Spinal cord (tissue), 10 donors: ENCODE results near the gene DPY30. TPM values are rescaled to one million over a fixed set of nuclear protein-coding genes. Genes with fewer than 3 reads are reported as not detected.

ENCODE experiments used
- DNase-seq, 6 donors: peaks; one replicate each; pipeline versions ENCODE4 v3.0.0 to v3.0.0-alpha.2; 2013 to 2015; ENCODE audit warnings: low spot score in 6 of 6, low read depth in 4 of 6
- H3K27ac ChIP-seq: one replicate; pipeline ENCODE4 v1.5.1; 2013; ENCODE audit warnings: low read depth, low read length, control low read depth
- H3K27me3 ChIP-seq: one replicate; pipeline ENCODE4 v1.6.1; 2013; ENCODE audit warnings: low read length; ENCODE audit not compliant: control insufficient read depth, insufficient read depth
- H3K36me3 ChIP-seq: one replicate; pipeline ENCODE4 v1.6.1; 2013; ENCODE audit warnings: low read length; ENCODE audit not compliant: control insufficient read depth, insufficient read depth
- H3K4me1 ChIP-seq: one replicate; pipeline ENCODE4 v1.6.1; 2013; ENCODE audit warnings: low read length; ENCODE audit not compliant: control insufficient read depth, insufficient read depth
- H3K4me3 ChIP-seq: one replicate; pipeline ENCODE4 v1.5.1; 2013; ENCODE audit warnings: low read depth, low read length, control low read depth
- H3K9me3 ChIP-seq: one replicate; pipeline ENCODE4 v1.6.1; 2013; ENCODE audit warnings: low read length; ENCODE audit not compliant: control insufficient read depth, insufficient read depth
- WGBS: methylation state at CpG from one replicate; pipeline ENCODE4 v1.1.5; 2013; ENCODE audit warnings: missing lambda C conversion rate; ENCODE audit not compliant: insufficient coverage; 5-methylcytosine and 5-hydroxymethylcytosine counted together
- long read RNA-seq, 4 donors: transcript quantifications; one replicate each; lab custom pipeline, GENCODE V29; 2026
- polyA plus RNA-seq, 2 donors: library from polyadenylated mRNA; unstranded; fragments of 120-200 nt; gene quantifications; one replicate each; pipeline ENCODE4 v1.2.1, GENCODE V29; 2013; ENCODE audit not compliant: insufficient read length in 2 of 2
- total RNA-seq, 2 donors: library from RNA; depleted of rRNA in 1 of 2; stranded (reverse); fragments of 120-200 nt in 1 of 2; fragments of >200 nt in 1 of 2; gene quantifications; one replicate each; pipeline versions ENCODE4 v1.2.3 to v1.2.4, GENCODE V29; 2013 to 2014
- donor health status: healthy.

Gene DPY30
- total RNA-seq (10 to 100 TPM; 58.3 to 81.1 TPM), polyA plus RNA-seq (100 to 1,000 TPM in 1 of 2 donors, 10 to 100 TPM in 1; 90.7 to 103 TPM)
- long read RNA-seq, donor 1, transcript DPY30-201 (5 exons, 631 nt) = minor isoform, 6 of 177 reads
- long read RNA-seq, donor 1, transcript DPY30-202 (5 exons, 708 nt) = major isoform, 141 of 177 reads
- long read RNA-seq, donor 1, partial matches to known transcripts = 25 of 177 reads
- long read RNA-seq, donor 1, other reads (novel, unspliced or antisense) = 0 of 177 reads
- long read RNA-seq, donor 2, transcript DPY30-202 (5 exons, 708 nt) = major isoform, 35 of 36 reads
- long read RNA-seq, donor 2, partial matches to known transcripts = 0 of 36 reads
- long read RNA-seq, donor 2, other reads (novel, unspliced or antisense) = 0 of 36 reads
- long read RNA-seq, donor 3, transcript DPY30-202 (5 exons, 708 nt) = major isoform, 46 of 54 reads
- long read RNA-seq, donor 3, partial matches to known transcripts = 6 of 54 reads
- long read RNA-seq, donor 3, other reads (novel, unspliced or antisense) = 0 of 54 reads
- long read RNA-seq, donor 4, transcript DPY30-201 (5 exons, 631 nt) = minor isoform, 10 of 183 reads
- long read RNA-seq, donor 4, transcript DPY30-203 (6 exons, 523 nt) = minor isoform, 8 of 183 reads
- long read RNA-seq, donor 4, transcript DPY30-202 (5 exons, 708 nt) = major isoform, 138 of 183 reads
- long read RNA-seq, donor 4, partial matches to known transcripts = 26 of 183 reads
- long read RNA-seq, donor 4, other reads (novel, unspliced or antisense) = 0 of 183 reads

DNA sequence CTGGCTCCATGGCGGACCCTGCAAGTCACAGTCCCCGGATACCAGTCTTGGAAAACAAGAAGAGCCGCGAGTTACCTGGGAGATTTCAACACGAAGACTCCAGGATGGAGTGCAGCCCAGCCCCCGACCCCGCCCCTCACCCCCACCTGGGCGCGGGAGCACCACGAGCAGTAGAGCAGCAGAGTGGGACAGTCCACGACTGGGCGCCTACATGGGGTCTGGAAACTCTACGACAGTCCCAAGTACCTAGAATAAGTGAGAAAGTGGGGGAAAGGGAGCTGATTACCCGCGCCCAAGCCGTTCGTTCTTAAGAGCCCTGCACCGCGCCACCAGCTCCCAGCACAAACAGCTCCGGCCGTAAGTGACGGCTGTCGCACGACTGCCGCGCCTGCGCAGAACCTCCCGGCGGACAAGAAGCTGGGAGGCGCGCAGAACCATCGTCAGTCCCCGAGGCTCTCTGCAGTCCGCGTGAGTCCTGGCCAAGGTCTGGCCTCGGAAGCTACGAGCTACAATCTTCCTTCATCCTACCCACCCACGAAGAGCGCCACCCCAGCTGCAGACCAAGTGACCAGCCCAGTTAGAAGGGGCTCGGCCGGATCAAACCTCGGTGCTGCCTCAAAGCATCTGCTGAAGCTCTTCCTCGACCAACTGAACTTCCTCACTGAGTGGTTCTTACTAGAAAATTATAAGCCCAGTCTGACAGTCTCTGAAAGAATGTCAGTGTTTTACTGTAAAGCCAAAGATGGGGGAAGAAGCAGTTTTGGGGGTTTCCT, at the start of gene DPY30:
Gene DPY30 (minus strand): TSS at position 359 of the 773 bp plus-strand sequence. CDS start 349 bp downstream, at position 10.
- Histone ChIP-seq H3K36me3 (peaks cover 20% of the 10 kb centered on the region), H3K4me1 (peaks cover 13% of the 10 kb centered on the region), H3K9me3 (no peaks in the 10 kb centered on the region), H3K4me3 (peak within 1 kb of the TSS; percentile 85), H3K27ac (peak within 1 kb of the TSS; percentile 95), H3K27me3 (no peaks in the 10 kb centered on the region)
- under 1% methylated on average over 34 of the region's 43 CpGs for WGBS
- peak; percentile 83 to 98 (median 88) for DNase-seq

DNA sequence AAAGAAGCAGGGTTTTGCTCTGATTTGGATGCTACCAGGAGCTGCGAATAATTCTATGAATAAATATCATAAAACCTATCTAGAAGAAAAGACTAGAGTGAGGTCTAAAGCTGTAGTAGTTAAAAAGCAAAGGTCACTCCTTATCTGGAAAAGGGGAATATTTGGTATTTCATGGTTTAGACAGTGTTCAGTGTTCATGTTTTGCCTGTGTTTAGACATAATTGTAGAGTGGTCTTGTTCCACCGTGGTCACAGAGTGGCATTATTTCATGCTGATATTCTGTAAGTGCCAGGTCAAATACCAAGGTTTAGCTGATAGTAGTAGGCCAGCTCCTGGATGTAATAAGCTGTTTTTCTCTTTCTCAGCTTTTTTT, 34.5 kb upstream of the DPY30 start:
- Histone ChIP-seq H3K27me3 (no peaks in the 10 kb centered on the region), H3K9me3 (no peaks in the 10 kb centered on the region), H3K4me3 (no peak overlapping the region), H3K36me3 (peaks cover 11% of the 10 kb centered on the region), H3K27ac (no peak overlapping the region), H3K4me1 (no peaks in the 10 kb centered on the region)
- 73% methylated on average over 1 of the region's 2 CpGs for WGBS
- no peak for DNase-seq

DNA sequence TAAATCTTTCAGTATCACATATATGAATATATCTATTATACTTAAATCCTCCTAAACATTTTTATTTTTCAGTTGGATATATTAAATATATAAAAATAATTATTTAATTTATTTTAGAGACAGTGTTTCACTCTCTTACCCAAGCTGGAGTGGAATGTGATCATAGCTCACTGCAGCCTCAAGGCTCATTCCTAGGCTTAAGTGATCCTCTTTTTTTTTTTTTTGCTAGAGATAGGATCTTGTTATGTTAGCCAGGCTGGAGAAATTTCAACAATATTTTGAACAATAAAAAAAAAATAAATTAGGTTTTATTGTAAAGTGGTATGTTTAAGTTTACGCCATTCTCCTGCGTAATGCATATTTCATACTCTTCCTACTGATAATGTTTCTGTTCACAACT, 27.9 kb upstream of the DPY30 start:
- no CpG with 5 or more reads among the region's 2 CpGs for WGBS
- Histone ChIP-seq H3K36me3 (peaks cover 10% of the 10 kb centered on the region), H3K9me3 (no peaks in the 10 kb centered on the region), H3K27ac (no peak overlapping the region), H3K4me3 (no peak overlapping the region), H3K27me3 (no peaks in the 10 kb centered on the region), H3K4me1 (peaks cover 19% of the 10 kb centered on the region)
- no peak for DNase-seq

DNA sequence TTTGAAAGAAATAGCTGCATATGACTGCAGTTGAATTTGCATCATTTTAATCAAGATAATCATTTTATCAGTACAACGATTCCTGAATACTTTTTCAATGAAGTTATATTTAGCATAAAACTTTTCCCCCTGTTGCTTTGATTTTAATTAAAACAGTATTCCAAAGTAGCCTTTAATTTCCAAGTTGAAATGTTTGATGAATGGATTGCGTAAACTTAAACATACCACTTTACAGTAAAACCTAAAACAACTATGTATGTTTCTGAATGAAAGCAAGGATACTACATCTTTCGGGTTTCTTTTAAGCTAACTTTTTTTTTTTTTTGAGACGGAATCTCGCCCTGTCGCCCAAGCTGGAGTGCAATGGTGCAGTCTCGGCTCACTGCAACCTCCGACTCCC, 25.1 kb upstream of the DPY30 start:
- Histone ChIP-seq H3K4me1 (peaks cover 23% of the 10 kb centered on the region), H3K36me3 (peaks cover 10% of the 10 kb centered on the region), H3K9me3 (no peaks in the 10 kb centered on the region), H3K27ac (peak overlapping the region; percentile 60), H3K27me3 (no peaks in the 10 kb centered on the region), H3K4me3 (peak overlapping the region; percentile 94)
- WGBS = 71% methylated on average over 1 of the region's 8 CpGs
- no peak for DNase-seq

DNA sequence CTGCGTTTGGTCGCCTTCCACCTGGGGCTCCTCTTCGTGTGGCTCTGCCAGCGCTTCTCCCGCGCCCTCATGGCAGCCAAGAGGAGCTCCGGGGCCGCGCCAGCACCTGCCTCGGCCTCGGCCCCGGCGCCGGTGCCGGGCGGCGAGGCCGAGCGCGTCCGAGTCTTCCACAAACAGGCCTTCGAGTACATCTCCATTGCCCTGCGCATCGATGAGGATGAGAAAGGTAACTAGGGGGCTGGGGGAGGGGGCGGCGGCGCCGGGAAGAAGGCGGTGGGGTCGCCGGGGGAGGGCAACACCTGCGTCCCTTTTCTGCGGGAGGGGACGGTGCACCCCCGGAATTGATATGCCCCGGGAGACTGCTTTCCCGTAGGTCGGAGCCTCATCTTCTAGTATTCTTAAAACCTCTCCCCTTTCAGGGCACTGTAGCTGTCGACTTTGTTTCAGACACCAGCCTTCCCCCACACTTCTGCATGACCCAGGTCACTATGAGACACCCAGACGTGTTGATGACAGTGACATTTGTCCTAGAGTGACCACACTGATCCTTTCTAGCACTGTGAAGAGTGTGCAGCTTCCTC, 24.5 kb upstream of the DPY30 start:
- Histone ChIP-seq H3K36me3 (peaks cover 7% of the 10 kb centered on the region), H3K27me3 (no peaks in the 10 kb centered on the region), H3K4me1 (peaks cover 23% of the 10 kb centered on the region), H3K9me3 (no peaks in the 10 kb centered on the region), H3K27ac (peak overlapping the region; percentile 96), H3K4me3 (peak overlapping the region; percentile 94)
- peak in 4 of 6 donors; percentile 0 to 30 (median 14) for DNase-seq
- WGBS = under 1% methylated on average over 37 of the region's 40 CpGs

DNA sequence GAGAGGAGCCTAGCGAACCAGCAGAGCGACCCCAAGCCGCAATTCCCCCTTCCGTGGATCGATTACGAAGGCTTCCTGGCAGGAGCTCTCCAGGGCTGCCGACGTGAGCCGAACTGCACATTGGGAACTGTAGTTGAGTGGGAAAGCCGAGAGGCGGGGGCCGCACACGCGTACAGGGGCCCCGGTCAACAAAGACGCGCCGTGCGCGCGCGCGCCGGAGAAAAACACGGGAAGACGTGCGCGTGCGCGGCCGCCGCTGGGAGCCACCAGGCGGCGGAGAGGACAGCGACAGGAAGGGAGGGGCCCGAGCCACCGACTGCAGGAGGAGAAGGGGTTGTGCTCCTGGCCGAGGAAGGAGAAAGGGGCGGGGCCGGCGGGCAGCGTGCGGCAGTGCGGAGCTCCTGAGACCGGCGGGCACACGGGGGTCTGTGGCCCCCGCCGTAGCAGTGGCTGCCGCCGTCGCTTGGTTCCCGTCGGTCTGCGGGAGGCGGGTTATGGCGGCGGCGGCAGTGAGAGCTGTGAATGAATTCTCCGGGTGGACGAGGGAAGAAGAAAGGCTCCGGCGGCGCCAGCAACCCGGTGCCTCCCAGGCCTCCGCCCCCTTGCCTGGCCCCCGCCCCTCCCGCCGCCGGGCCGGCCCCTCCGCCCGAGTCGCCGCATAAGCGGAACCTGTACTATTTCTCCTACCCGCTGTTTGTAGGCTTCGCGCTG, 23.9 kb upstream of the DPY30 start, which contains the start of gene SPAST:
Gene SPAST (plus strand): TSS at position 247 of the 711 bp plus-strand sequence. CDS start 276 bp downstream, at position 523.
- Histone ChIP-seq H3K9me3 (no peaks in the 10 kb centered on the region), H3K27me3 (no peaks in the 10 kb centered on the region), H3K4me1 (peaks cover 23% of the 10 kb centered on the region), H3K36me3 (peaks cover 7% of the 10 kb centered on the region), H3K4me3 (peak within 1 kb of the TSS; percentile 94), H3K27ac (peak within 1 kb of the TSS; percentile 96)
- under 1% methylated on average over 79 of the region's 79 CpGs for WGBS
- DNase-seq = peak; percentile 96 to 100 (median 98)

DNA sequence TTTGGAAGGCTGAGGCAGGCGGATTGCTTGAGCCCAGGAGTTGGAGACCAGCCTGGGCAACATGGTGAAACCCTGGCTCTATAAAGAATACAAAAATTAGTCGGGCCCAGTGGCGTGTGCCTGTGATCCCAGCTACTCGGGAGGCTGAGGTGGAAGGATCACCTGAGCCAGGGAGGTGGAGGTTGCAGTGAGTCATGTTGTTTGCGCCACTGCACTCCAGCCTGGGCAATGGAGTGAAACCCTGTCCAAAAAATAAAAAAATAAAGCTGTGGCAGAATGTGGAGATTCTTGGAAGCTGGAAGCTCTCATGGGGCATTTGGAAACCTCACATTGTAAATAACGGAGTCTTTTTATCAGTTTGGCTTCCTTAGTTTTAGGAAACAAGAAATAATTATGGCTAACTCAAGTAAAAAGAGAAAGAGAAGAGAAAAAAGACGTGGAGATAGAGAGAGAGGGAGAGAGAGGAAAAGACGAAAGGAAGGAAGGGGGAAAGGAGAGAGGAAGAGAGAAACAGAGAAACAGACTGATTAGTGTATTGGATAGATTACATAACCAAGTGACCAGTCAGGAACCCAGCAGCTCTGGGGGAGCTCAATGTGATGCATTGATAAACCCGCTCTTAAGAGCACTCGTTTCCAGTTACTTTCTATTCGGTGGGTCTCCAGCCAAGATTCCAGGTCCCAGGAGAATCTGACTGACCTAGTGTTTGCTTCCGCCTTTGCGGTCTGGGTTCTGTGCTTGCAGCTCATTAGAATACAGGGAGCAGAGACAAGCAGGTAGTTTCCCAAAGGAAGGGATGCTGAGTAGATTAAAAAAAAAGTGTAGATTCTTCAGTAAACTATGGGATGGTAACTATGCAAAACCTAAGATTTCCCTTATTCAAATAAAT, 22.6 kb upstream of the DPY30 start:
- Histone ChIP-seq H3K27ac (peak overlapping the region; percentile 96), H3K4me1 (peaks cover 23% of the 10 kb centered on the region), H3K36me3 (peaks cover 7% of the 10 kb centered on the region), H3K4me3 (peak overlapping the region; percentile 94), H3K27me3 (no peaks in the 10 kb centered on the region), H3K9me3 (no peaks in the 10 kb centered on the region)
- 54% methylated on average over 13 of the region's 13 CpGs for WGBS
- DNase-seq = peak in 4 of 6 donors; percentile 13 to 55 (median 36)

DNA sequence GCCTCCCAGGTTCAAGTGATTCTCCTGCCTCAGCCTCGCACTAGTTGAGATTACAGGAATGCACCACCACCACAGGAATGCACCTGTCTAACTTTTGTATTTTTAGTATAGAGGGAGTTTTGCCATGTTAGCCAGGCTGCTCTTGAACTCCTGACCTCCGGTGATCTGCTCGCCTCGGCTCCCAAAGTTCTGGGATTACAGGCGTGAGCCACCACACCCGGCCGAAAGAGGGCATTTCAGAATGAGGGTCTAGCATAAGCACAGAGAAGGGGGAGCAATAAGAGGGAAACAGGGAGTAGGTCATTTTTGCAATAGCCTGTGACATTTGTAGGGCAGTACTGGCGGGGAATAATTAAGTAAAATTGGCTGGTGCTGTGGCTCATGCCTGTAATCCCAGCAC, 21.8 kb upstream of the DPY30 start:
- WGBS = 96% methylated on average over 7 of the region's 8 CpGs
- H3K4me3 ChIP-seq = no peak overlapping the region
- H3K27ac ChIP-seq = no peak overlapping the region

More for the DNA sequence above, 21.8 kb upstream of the DPY30 start:
- H3K36me3 ChIP-seq = peaks cover 5% of the 10 kb centered on the region
- H3K4me1 ChIP-seq = peaks cover 16% of the 10 kb centered on the region
- H3K27me3 ChIP-seq = no peaks in the 10 kb centered on the region
- no peak for DNase-seq
- H3K9me3 ChIP-seq = no peaks in the 10 kb centered on the region
